Kidney (tissue), 14 donors: ENCODE measurements around the gene TMEM207. TPM values are rescaled to one million over a fixed set of nuclear protein-coding genes. Genes with fewer than 3 reads are reported as not detected.

Experiments used
- DNase-seq, 5 donors: peaks; one replicate each; pipeline ENCODE4 v3.0.0-alpha.2; 2013 to 2020
- FAIRE-seq: peaks from 2 replicates; lab custom pipeline; 2012; peaks lifted over from hg19 to GRCh38; lab: Jason Lieb, UNC
- H3K27ac ChIP-seq, 2 donors: one replicate each; pipeline ENCODE4 v1.7.0; 2013; ENCODE audit warnings: low read depth in 2 of 2, low read length in 2 of 2, inconsistent platforms in 1 of 2
- H3K27me3 ChIP-seq: one replicate; pipeline ENCODE4 v1.7.1; 2013; ENCODE audit warnings: low read length, inconsistent platforms; ENCODE audit not compliant: control insufficient read depth, insufficient read depth
- H3K36me3 ChIP-seq, 3 donors: one replicate each; pipeline versions ENCODE4 v1.7.0 to v1.7.1; 2013; ENCODE audit warnings: low read length in 3 of 3, control low read depth in 1 of 3, inconsistent platforms in 1 of 3; ENCODE audit not compliant: insufficient read depth in 3 of 3, control insufficient read depth in 2 of 3
- H3K4me1 ChIP-seq, 3 donors: one replicate each; pipeline versions ENCODE4 v1.7.0 to v1.7.1; 2013; ENCODE audit warnings: low read length in 3 of 3, inconsistent platforms in 1 of 3, low read depth in 1 of 3; ENCODE audit not compliant: control insufficient read depth in 2 of 3, insufficient read depth in 2 of 3
- H3K4me3 ChIP-seq, 3 donors: one replicate each; pipeline versions ENCODE4 v1.7.0 to v1.8.1; 2013; ENCODE audit warnings: low read length in 3 of 3, control low read depth in 1 of 3, inconsistent platforms in 1 of 3
- H3K9ac ChIP-seq, 3 donors: one replicate each; pipeline versions ENCODE4 v1.7.0 to v1.7.1; 2013; ENCODE audit warnings: low read length in 3 of 3, control low read depth in 1 of 3, inconsistent platforms in 1 of 3
- H3K9me3 ChIP-seq, 3 donors: one replicate each; pipeline versions ENCODE4 v1.7.0 to v1.7.1; 2013; ENCODE audit warnings: low read length in 3 of 3, control low read depth in 1 of 3, inconsistent platforms in 1 of 3; ENCODE audit not compliant: control insufficient read depth in 2 of 3, insufficient read depth in 1 of 3
- CTCF ChIP-seq: IDR thresholded peaks from 3 replicates; pipeline ENCODE4 v1.5.1; 2012; ENCODE audit warnings: mild to moderate bottlenecking, moderate library complexity, borderline replicate concordance; ENCODE audit not compliant: insufficient read depth; ENCODE audit errors: extremely low read depth
- intact Hi-C: fragments of 100-400 bp; cut with DNase I; formaldehyde crosslinking; loops from one replicate; pipeline ENCODE4 v1.11.1; 2022
- polyA plus RNA-seq: library from polyadenylated mRNA; stranded (reverse); fragments of 350-450 nt; fragmentation: Illumina TruSeq; extraction: RNeasy Lipid Tissue Mini Kit (QIAGEN cat#74804); gene quantifications from one replicate; pipeline ENCODE4 v1.2.3, GENCODE V29; 2014; ENCODE audit warnings: low read depth, low replicate concordance; ENCODE audit not compliant: insufficient read depth
- total RNA-seq: library from RNA; stranded (reverse); fragmentation: NEBNext Ultra II Directional; extraction: Animal tissue kit (Norgen Biotek cat#: 25700); gene quantifications from one replicate; pipeline ENCODE4 v1.2.1, GENCODE V29; 2021
- donor health status: control.
- donor health status: control.
- donor health status: control.
- donor health status: control.
- donor health status: control.
- donor health status: DM: yes; HTN: yes; CAD: no.
- donor health status: Normal renal cell carcinoma (clear cell type).

The TMEM207 gene
- total and polyA plus RNA-seq, 2 donors from 2014 or later = 21.2 TPM; not detected in 1

- intact Hi-C loops = no loop called here
- Histone ChIP-seq H3K36me3 (no peaks in the 10 kb centered on the region), H3K9me3 (no peaks in the 10 kb centered on the region), H3K9ac (no peak overlapping the region), H3K27ac (no peak overlapping the region), H3K27me3 (peaks cover 2% of the 10 kb centered on the region), H3K4me1 (no peaks in the 10 kb centered on the region), H3K4me3 (peak overlapping the region in 1 of 3 donors; percentile 16)
- FAIRE-seq (no peak), DNase-seq (peak in 2 of 5 donors; percentile 37 to 55)
- peak; percentile 4 for TF ChIP-seq CTCF
These were observed 8.3 kb upstream of the TMEM207 start for GRCh38 chr3:190458040-190458439.

GRCh38 chr3:190456770-190457169 lies 7.1 kb upstream of the TMEM207 start:
- Histone ChIP-seq H3K9me3 (no peaks in the 10 kb centered on the region), H3K27ac (no peak overlapping the region), H3K4me1 (no peaks in the 10 kb centered on the region), H3K36me3 (no peaks in the 10 kb centered on the region), H3K4me3 (no peak overlapping the region), H3K9ac (no peak overlapping the region), H3K27me3 (peaks cover 2% of the 10 kb centered on the region)
- TF ChIP-seq CTCF = no peak
- DNase-seq = no peak
- FAIRE-seq = no peak
- intact Hi-C loops = no loop called here

- H3K27ac ChIP-seq = no peak overlapping the region
- H3K9ac ChIP-seq = no peak overlapping the region
- peak; percentile 46 for FAIRE-seq
- peaks cover 2% of the 10 kb centered on the region for H3K27me3 ChIP-seq
- no peak for TF ChIP-seq CTCF
- H3K4me3 ChIP-seq = no peak overlapping the region
- intact Hi-C loops = no loop called here
- no peaks in the 10 kb centered on the region for H3K4me1 ChIP-seq
- no peaks in the 10 kb centered on the region for H3K9me3 ChIP-seq
- peak in 2 of 5 donors; percentile 57 to 67 for DNase-seq
- H3K36me3 ChIP-seq = no peaks in the 10 kb centered on the region
These were observed 6.1 kb upstream of the TMEM207 start for GRCh38 chr3:190455828-190456227.

GRCh38 chr3:190448256-190448655 lies 1.4 kb downstream of the TMEM207 start:
- Histone ChIP-seq H3K4me1 (peaks cover 0 to 4% (median 0%) of the 10 kb centered on the region in 3 donors), H3K9ac (no peak overlapping the region)
- no peak for FAIRE-seq

More at GRCh38 chr3:190448256-190448655, 1.4 kb downstream of the TMEM207 start:
- no peak for DNase-seq
- Histone ChIP-seq H3K4me3 (peak overlapping the region in 1 of 3 donors; percentile 2), H3K36me3 (no peaks in the 10 kb centered on the region), H3K27ac (no peak overlapping the region), H3K9me3 (no peaks in the 10 kb centered on the region), H3K27me3 (no peaks in the 10 kb centered on the region)
- no peak for TF ChIP-seq CTCF
- intact Hi-C loops = no loop called here
